ENCODE results near the gene UNCX.
"Not testable (repeated sequence)": the region's sequence is repeated elsewhere in the genome, so short reads cannot be mapped to it uniquely, and the experiment has no call there.

DNA sequence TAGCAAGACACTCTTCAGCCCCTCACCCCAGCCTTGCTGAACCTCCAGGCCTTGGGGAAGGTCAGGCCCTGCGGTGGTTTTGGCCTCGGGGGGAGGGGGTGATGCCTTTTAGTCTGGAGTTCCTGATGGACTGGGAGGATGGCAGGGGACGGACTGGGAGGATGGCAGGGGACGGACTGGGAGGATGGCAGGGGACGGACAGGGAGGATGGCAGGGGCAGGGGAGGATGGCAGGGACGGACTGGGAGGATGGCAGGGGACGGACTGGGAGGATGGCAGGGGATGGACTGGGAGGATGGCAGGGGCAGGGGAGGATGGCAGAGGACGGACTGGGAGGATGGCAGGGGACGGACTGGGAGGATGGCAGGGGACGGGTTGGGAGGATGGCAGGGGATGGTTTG lies 28.4 kb downstream of the UNCX start:
- TF ChIP-seq, protein P1, sequence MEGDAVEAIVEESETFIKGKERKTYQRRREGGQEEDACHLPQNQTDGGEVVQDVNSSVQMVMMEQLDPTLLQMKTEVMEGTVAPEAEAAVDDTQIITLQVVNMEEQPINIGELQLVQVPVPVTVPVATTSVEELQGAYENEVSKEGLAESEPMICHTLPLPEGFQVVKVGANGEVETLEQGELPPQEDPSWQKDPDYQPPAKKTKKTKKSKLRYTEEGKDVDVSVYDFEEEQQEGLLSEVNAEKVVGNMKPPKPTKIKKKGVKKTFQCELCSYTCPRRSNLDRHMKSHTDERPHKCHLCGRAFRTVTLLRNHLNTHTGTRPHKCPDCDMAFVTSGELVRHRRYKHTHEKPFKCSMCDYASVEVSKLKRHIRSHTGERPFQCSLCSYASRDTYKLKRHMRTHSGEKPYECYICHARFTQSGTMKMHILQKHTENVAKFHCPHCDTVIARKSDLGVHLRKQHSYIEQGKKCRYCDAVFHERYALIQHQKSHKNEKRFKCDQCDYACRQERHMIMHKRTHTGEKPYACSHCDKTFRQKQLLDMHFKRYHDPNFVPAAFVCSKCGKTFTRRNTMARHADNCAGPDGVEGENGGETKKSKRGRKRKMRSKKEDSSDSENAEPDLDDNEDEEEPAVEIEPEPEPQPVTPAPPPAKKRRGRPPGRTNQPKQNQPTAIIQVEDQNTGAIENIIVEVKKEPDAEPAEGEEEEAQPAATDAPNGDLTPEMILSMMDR (conservative IDR thresholded peaks at IDR 0.05; ENCODE audit: low read length), result not testable (repeated sequence)
- TF ChIP-seq EZH2phosphoT487 (IDR thresholded peaks at IDR 0.05; ENCODE audit: borderline replicate concordance), result not testable (repeated sequence)
